ENCODE data around the gene PLPP4.

The PLPP4 gene

DNA sequence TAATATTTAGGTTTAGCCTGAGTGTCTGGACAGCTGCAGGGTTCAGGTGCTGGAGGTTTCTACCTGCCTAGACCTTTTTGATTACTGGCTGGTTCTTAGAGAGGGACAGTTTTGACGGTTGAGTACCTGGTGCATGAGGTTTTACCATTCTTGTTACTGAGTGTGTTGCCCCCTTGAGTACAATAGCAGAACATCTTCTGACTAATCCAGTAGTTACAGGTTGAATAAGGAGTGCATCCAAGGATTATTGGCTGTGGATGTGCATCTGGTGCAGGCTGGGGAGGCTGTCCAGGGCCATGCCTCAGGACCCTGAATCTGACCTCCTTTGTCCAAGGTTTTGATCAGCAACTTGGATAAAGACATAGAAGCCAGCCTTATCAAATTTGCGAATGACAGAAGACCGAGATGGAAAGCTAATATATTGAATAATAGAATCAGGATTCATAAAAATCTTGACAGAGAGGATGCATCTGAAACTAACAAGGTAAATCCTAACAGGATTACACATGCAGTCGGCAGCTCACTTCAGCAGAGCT, 23.1 kb downstream of the PLPP4 start:
- Histone ChIP-seq H3K4me1 (ENCODE audit: low read length) (peaks cover 4% of the 10 kb centered on the region), H3K79me2 (ENCODE audit: low read length) (no peaks in the 10 kb centered on the region), H3K4me2 (ENCODE audit: low read length) (no peak overlapping the region), H3K9me3 (ENCODE audit: insufficient read depth, low read length) (no peaks in the 10 kb centered on the region), H4K20me1 (ENCODE audit: insufficient read depth, low read length) (no peaks in the 10 kb centered on the region), H3K27ac (ENCODE audit: low read length) (no peak overlapping the region), H3K36me3 (replicated peaks; ENCODE audit: low read depth, low read length) (peaks cover 6% of the 10 kb centered on the region), H3K9ac (ENCODE audit: low read length) (no peak overlapping the region), H3K4me3 (ENCODE audit: low read length) (no peak overlapping the region), H2AFZ (ENCODE audit: low read depth, low read length) (no peak overlapping the region), H3K27me3 (ENCODE audit: low read depth, low read length) (no peaks in the 10 kb centered on the region)
- TF ChIP-seq, protein P1, sequence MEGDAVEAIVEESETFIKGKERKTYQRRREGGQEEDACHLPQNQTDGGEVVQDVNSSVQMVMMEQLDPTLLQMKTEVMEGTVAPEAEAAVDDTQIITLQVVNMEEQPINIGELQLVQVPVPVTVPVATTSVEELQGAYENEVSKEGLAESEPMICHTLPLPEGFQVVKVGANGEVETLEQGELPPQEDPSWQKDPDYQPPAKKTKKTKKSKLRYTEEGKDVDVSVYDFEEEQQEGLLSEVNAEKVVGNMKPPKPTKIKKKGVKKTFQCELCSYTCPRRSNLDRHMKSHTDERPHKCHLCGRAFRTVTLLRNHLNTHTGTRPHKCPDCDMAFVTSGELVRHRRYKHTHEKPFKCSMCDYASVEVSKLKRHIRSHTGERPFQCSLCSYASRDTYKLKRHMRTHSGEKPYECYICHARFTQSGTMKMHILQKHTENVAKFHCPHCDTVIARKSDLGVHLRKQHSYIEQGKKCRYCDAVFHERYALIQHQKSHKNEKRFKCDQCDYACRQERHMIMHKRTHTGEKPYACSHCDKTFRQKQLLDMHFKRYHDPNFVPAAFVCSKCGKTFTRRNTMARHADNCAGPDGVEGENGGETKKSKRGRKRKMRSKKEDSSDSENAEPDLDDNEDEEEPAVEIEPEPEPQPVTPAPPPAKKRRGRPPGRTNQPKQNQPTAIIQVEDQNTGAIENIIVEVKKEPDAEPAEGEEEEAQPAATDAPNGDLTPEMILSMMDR (IDR thresholded peaks at IDR 0.05; ENCODE audit: low read depth, low read length) = peak; percentile 27
- TF ChIP-seq EZH2phosphoT487 (IDR thresholded peaks at IDR 0.05; ENCODE audit: low read depth) = no peak

DNA sequence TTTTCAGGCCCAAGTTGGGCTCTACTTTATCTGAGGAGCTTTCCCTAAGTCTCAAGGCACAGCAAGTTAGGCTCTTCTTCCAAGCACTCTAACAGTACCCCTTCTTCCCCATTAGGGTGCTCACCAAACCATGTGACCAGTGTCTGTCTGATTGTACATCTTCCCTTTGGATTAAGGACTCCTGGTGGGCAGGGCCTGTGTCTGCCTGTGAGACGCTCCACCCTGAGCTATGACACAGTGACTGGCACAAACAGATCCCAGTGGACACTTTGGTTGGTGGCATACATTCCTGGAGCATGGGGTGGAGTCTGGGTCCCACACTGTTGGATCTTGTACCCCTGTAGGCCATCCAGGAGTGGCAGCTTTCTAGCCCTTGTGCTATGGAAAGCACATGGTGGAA, 23.8 kb downstream of the PLPP4 start:
- no peak overlapping the region for H3K4me3 ChIP-seq (ENCODE audit: low read length)
- H2AFZ ChIP-seq (ENCODE audit: low read depth, low read length) = no peak overlapping the region
- H4K20me1 ChIP-seq (ENCODE audit: insufficient read depth, low read length) = no peaks in the 10 kb centered on the region
- H3K9ac ChIP-seq (ENCODE audit: low read length) = no peak overlapping the region
- H3K4me1 ChIP-seq (ENCODE audit: low read length) = peaks cover 11% of the 10 kb centered on the region
- TF ChIP-seq, protein P1 (IDR thresholded peaks at IDR 0.05; ENCODE audit: low read depth, low read length) = no peak
- no peak for TF ChIP-seq EZH2phosphoT487 (IDR thresholded peaks at IDR 0.05; ENCODE audit: low read depth)
- no peak overlapping the region for H3K27ac ChIP-seq (ENCODE audit: low read length)
- no peaks in the 10 kb centered on the region for H3K79me2 ChIP-seq (ENCODE audit: low read length)
- no peaks in the 10 kb centered on the region for H3K27me3 ChIP-seq (ENCODE audit: low read depth, low read length)
- H3K4me2 ChIP-seq (ENCODE audit: low read length) = no peak overlapping the region
- no peaks in the 10 kb centered on the region for H3K9me3 ChIP-seq (ENCODE audit: insufficient read depth, low read length)
- peaks cover under 1% of the 10 kb centered on the region for H3K36me3 ChIP-seq (replicated peaks; ENCODE audit: low read depth, low read length)

DNA sequence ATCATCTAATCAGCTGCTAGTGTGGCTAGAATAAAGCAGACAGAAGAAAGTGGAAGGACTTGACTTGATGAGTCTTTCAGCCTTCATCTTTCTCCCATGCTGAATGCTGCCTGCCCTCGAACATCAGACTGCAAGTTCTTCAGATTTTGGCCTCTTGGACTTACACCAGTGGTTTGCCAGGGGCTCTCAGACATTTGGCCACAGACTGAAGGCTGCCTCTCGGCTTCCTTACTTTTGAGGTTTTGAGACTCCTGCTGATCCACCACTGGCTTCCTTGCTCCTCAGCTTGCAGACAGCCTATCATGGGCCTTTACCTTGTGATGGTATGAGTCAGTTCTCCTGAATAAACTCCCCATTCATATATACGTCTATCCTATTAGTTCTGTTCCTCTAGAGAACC, 26.0 kb downstream of the PLPP4 start:
- no peak overlapping the region for H3K4me3 ChIP-seq (ENCODE audit: low read length)
- no peaks in the 10 kb centered on the region for H3K36me3 ChIP-seq (replicated peaks; ENCODE audit: low read depth, low read length)
- H3K4me2 ChIP-seq (ENCODE audit: low read length) = no peak overlapping the region
- peaks cover 21% of the 10 kb centered on the region for H3K4me1 ChIP-seq (ENCODE audit: low read length)
- no peak overlapping the region for H3K9ac ChIP-seq (ENCODE audit: low read length)
- H4K20me1 ChIP-seq (ENCODE audit: insufficient read depth, low read length) = no peaks in the 10 kb centered on the region
- H3K9me3 ChIP-seq (ENCODE audit: insufficient read depth, low read length) = no peaks in the 10 kb centered on the region
- no peak overlapping the region for H3K27ac ChIP-seq (ENCODE audit: low read length)
- H2AFZ ChIP-seq (ENCODE audit: low read depth, low read length) = no peak overlapping the region
- no peaks in the 10 kb centered on the region for H3K27me3 ChIP-seq (ENCODE audit: low read depth, low read length)
- H3K79me2 ChIP-seq (ENCODE audit: low read length) = no peaks in the 10 kb centered on the region
- TF ChIP-seq, protein P1 (IDR thresholded peaks at IDR 0.05; ENCODE audit: low read depth, low read length) = no peak
- no peak for TF ChIP-seq EZH2phosphoT487 (IDR thresholded peaks at IDR 0.05; ENCODE audit: low read depth)

DNA sequence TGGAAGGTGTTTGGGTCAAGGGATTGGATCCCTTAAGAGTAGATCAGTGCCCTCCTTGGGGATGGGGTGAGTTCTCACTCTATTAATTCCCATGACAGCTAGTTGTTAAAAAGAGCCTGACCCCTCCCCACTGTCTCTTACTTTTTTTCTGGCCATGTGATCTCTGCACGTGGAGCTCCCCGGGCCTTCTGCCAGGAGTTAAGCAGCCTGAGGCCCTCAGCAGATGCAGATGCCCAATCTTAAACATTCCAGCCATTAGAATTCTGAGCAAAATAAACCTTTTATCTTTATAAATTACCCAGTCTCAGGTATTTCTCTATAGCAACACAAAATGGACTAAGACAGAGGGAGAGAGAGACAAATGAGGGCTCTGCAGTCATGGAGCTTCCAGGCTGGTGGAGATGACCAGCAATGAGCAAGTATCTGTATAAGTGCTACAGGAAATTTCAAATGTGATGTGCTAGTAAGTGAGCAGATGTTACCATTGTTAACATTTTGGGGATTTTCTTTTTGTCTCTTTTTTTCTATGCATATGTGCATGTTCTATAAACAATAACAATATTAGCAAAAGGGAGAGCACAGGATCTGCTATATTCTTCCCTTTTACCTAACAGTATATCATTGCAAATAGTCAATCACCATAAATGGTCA, 26.7 kb downstream of the PLPP4 start:
- TF ChIP-seq EZH2phosphoT487 (IDR thresholded peaks at IDR 0.05; ENCODE audit: low read depth) = no peak
- TF ChIP-seq, protein P1 (IDR thresholded peaks at IDR 0.05; ENCODE audit: low read depth, low read length) = no peak
- Histone ChIP-seq H3K4me1 (ENCODE audit: low read length) (peaks cover 29% of the 10 kb centered on the region), H3K27ac (ENCODE audit: low read length) (no peak overlapping the region), H4K20me1 (ENCODE audit: insufficient read depth, low read length) (no peaks in the 10 kb centered on the region), H3K4me2 (ENCODE audit: low read length) (no peak overlapping the region), H3K79me2 (ENCODE audit: low read length) (no peaks in the 10 kb centered on the region), H3K36me3 (replicated peaks; ENCODE audit: low read depth, low read length) (no peaks in the 10 kb centered on the region), H3K4me3 (ENCODE audit: low read length) (no peak overlapping the region), H3K9ac (ENCODE audit: low read length) (no peak overlapping the region), H3K27me3 (ENCODE audit: low read depth, low read length) (no peaks in the 10 kb centered on the region), H2AFZ (ENCODE audit: low read depth, low read length) (no peak overlapping the region), H3K9me3 (ENCODE audit: insufficient read depth, low read length) (no peaks in the 10 kb centered on the region)

Data from OCI-LY3 (cell line).